IMR-90 (cell line): ENCODE data around the gene DCAF5.

Experiments used
- CTCF ChIP-seq: conservative IDR thresholded peaks from 2 replicates; pipeline ENCODE4 v1.5.1; 2012; ENCODE audit warnings: mild to moderate bottlenecking, low read depth, low read length, improper control_type of control experiment
- FOS ChIP-seq: fragments of 150-350 bp; IDR thresholded peaks from 2 replicates; pipeline ENCODE4 v1.6.1; 2016; ENCODE audit warnings: low read depth, low read length
- MAZ ChIP-seq: IDR thresholded peaks from 2 replicates; pipeline ENCODE4 v1.6.1; 2012; ENCODE audit warnings: low read depth, mild to moderate bottlenecking, low read length, improper control_type of control experiment, moderate library complexity, borderline replicate concordance
- POLR2A ChIP-seq: IDR thresholded peaks from 2 replicates; pipeline ENCODE4 v1.6.1; 2012; ENCODE audit warnings: mild to moderate bottlenecking, low read depth, low read length
- RAD21 ChIP-seq: IDR thresholded peaks from 2 replicates; pipeline ENCODE4 v1.6.1; 2012; ENCODE audit warnings: low read length, improper control_type of control experiment
- RCOR1 ChIP-seq: IDR thresholded peaks from 2 replicates; pipeline ENCODE4 v1.6.1; 2012; ENCODE audit warnings: mild to moderate bottlenecking, low read length, improper control_type of control experiment; ENCODE audit not compliant: insufficient replicate concordance
- USF2 ChIP-seq: fragments of 150-350 bp; IDR thresholded peaks from 2 replicates; pipeline ENCODE4 v1.6.1; 2017; ENCODE audit warnings: mild to moderate bottlenecking, antibody characterized with exemption, low read length, low read depth

GRCh38 chr14:69043596-69044260 lies 109.2 kb downstream of the DCAF5 start:
- TF ChIP-seq CTCF: no peak
- TF ChIP-seq RAD21: no peak
- peak; percentile 43; the same call in 1 of the 2 replicates for TF ChIP-seq FOS
- TF ChIP-seq POLR2A: no peak
- no peak for TF ChIP-seq MAZ
- TF ChIP-seq USF2: no peak
- TF ChIP-seq RCOR1: no peak
